Astrocyte (in vitro differentiated cells and primary cell): ENCODE data around the gene PPFIA3.

Experiments used
- EZH2 ChIP-seq: IDR thresholded peaks from 2 replicates; pipeline ENCODE4 v1.6.1; 2012; ENCODE audit warnings: mild to moderate bottlenecking, low read length, inconsistent platforms; ENCODE audit not compliant: insufficient read depth
- TF ChIP-seq, protein P1 (sequence below): IDR thresholded peaks from 2 replicates; pipeline ENCODE4 v1.5.1; 2011; ENCODE audit warnings: low read depth, mild to moderate bottlenecking, inconsistent platforms, low read length, moderate library complexity; ENCODE audit not compliant: insufficient read depth

GRCh38 chr19:49118565-49119410 is 556 bp upstream of the PPFIA3 start, which contains the start of gene C19orf73:
- TF ChIP-seq, protein P1, sequence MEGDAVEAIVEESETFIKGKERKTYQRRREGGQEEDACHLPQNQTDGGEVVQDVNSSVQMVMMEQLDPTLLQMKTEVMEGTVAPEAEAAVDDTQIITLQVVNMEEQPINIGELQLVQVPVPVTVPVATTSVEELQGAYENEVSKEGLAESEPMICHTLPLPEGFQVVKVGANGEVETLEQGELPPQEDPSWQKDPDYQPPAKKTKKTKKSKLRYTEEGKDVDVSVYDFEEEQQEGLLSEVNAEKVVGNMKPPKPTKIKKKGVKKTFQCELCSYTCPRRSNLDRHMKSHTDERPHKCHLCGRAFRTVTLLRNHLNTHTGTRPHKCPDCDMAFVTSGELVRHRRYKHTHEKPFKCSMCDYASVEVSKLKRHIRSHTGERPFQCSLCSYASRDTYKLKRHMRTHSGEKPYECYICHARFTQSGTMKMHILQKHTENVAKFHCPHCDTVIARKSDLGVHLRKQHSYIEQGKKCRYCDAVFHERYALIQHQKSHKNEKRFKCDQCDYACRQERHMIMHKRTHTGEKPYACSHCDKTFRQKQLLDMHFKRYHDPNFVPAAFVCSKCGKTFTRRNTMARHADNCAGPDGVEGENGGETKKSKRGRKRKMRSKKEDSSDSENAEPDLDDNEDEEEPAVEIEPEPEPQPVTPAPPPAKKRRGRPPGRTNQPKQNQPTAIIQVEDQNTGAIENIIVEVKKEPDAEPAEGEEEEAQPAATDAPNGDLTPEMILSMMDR = no peak
- TF ChIP-seq EZH2 = no peak
